MG63 (cell line): ENCODE data around the gene SLC41A3. TPM values are rescaled to one million over a fixed set of nuclear protein-coding genes. Genes with fewer than 3 reads are reported as not detected.
"Not testable (repeated sequence)": the region's sequence is repeated elsewhere in the genome, so short reads cannot be mapped to it uniquely, and the experiment has no call there.

ENCODE experiments used
- DNase-seq: peaks from one replicate; pipeline ENCODE4 v3.0.0-alpha.2; 2020
- H3K27me3 ChIP-seq: fragments of 250-450 bp; sonication (Bioruptor Pico); 2 replicates; pipeline ENCODE4 v1.5.1; 2020; ENCODE audit warnings: mild to moderate bottlenecking, moderate library complexity
- H3K36me3 ChIP-seq: fragments of 250-450 bp; sonication (Bioruptor Pico); 2 replicates; pipeline ENCODE4 v1.5.1; 2020; ENCODE audit warnings: mild to moderate bottlenecking, moderate library complexity
- H3K4me3 ChIP-seq: fragments of 250-450 bp; sonication (Bioruptor Pico); 2 replicates; pipeline ENCODE4 v1.5.1; 2020; ENCODE audit warnings: mild to moderate bottlenecking, moderate library complexity
- H3K9me3 ChIP-seq: fragments of 250-450 bp; sonication (Bioruptor Pico); 2 replicates; pipeline ENCODE4 v1.5.1; 2020; ENCODE audit warnings: mild to moderate bottlenecking, moderate library complexity
- total RNA-seq: library from RNA; depleted of rRNA; stranded (reverse); fragments of >200 nt; shearing (Covaris generic); gene quantifications from 2 replicates; pipeline ENCODE4 v1.2.3, GENCODE V29; 2014; ENCODE audit warnings: low replicate concordance

The SLC41A3 gene
- total RNA-seq, 1 experiment from 2014 or later = 55.6 TPM

DNA sequence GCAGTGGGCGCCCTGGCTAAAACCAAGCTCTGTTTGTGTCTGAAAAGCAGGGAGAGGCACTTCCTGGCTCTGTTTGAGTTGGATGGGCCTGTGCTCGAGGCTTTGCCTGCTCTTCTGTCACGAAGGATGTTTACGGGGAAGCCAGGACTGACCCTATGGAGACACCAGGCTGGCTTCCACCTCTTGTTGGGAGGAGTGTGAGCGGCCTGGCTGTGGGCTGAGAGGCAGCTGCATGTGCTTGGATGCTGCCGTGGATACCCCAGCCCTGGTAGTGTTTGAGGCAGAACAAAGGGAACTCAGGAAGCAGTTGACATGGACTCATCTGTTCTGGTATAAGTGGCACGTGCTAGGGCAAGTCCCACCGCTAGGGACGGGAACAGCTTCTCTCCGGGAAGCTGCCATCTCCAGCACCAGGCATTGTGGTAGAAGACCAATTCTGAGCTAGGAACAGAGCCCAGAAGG, 17.6 kb upstream of the SLC41A3 start:
- DNase-seq = peak; percentile 17
- Histone ChIP-seq H3K9me3 (peaks cover 7% of the 10 kb centered on the region), H3K4me3 (no peak overlapping the region), H3K27me3 (no peaks in the 10 kb centered on the region), H3K36me3 (no peaks in the 10 kb centered on the region)

DNA sequence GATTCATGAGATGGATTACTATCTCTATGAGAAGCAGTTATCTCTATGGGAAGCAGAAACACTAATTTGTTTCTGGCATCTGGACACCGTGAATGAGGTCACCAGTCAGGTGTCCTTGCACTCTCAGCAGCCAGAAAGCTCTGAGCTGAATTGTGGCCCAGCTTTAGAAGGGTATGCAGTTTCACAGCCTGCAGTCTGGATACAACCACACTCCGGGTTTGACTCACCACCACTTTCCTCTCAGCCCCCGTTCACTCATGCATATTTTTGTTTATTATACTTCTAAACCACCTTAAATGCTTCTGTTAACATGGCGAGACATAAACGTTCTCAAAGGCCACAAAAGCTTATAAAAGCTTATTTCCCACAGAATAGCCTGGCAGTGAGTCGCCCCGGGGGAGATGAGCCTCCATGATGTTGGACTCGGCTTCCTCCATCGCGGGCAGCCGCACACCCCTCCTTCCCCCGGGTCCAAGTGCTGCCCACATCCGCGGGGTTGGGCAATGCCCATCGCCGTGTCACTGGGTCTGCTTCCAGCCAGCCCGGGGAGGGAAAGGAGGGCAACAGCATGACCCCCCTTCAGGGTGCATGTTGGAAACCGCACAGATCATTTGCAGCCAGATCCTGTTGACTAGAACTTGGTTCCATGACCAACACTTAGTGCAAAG, 16.8 kb upstream of the SLC41A3 start:
- Histone ChIP-seq H3K9me3 (peaks cover 7% of the 10 kb centered on the region), H3K27me3 (no peaks in the 10 kb centered on the region), H3K4me3 (no peak overlapping the region), H3K36me3 (no peaks in the 10 kb centered on the region)
- peak; percentile 86 for DNase-seq

DNA sequence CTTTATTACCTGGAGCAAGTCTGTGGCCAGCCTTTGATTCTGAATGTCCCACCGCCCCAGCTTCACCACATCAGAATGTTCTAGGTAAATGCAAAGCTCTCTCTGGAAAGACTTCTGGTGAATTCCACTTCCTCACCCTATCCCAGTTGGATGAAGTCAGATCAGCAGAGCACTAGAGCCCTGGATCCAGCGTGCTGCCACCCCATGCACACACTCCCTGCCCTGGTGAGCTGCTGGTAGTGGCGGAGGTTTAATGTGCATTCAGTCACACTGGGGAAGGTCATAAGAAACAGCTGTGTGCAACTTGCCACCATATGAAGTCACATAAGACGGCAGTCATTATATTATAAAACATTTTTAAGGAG, 16.3 kb upstream of the SLC41A3 start:
- Histone ChIP-seq H3K36me3 (no peaks in the 10 kb centered on the region), H3K27me3 (no peaks in the 10 kb centered on the region), H3K9me3 (peaks cover 7% of the 10 kb centered on the region), H3K4me3 (no peak overlapping the region)
- DNase-seq = no peak

DNA sequence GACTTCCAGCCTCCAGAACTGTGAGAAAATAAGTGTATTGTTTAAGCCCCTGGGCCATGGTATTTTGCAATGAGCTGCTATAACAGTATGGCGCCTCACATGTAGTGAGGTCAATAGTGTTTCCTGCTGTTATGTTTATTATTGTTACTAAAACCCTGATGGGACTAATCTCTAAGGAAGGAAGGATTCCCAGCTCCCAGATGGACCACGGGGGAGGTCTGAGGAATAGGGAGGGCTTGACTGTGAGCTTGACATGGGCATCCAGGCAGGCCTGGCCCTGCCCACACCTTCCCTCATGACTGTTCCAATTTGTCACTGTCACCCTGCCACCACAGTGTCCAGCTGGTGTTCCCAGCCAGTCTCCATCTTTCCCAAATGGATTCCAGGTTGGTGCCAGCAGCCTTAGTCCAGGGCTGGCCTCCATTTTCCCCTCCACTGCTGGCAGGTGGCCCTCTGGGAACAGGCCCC, 14.5 kb upstream of the SLC41A3 start:
- Histone ChIP-seq H3K36me3 (no peaks in the 10 kb centered on the region), H3K9me3 (peaks cover 9% of the 10 kb centered on the region), H3K27me3 (no peaks in the 10 kb centered on the region), H3K4me3 (no peak overlapping the region)
- DNase-seq = peak; percentile 51

DNA sequence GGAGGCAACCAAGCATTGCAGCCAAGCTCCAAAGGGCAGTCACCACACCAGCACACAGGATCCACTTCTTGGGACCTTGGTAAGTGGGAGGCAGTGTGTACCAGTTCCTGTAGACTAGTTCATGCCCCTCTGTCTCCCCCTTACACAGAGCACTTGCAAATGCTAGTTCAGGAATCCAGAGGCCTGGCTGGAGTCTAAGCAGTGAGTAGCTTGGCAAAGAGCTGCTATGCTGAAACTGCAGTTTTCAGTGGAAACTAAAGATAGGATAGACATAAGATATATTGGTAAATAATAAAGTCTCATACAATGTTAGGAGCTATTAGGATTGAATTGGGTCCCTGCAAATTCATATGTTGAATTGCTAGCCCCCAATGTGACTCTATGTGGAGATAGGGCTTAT, 13.9 kb upstream of the SLC41A3 start:
- Histone ChIP-seq H3K4me3 (no peak overlapping the region), H3K36me3 (no peaks in the 10 kb centered on the region), H3K9me3 (peaks cover 9% of the 10 kb centered on the region), H3K27me3 (no peaks in the 10 kb centered on the region)
- DNase-seq = no peak

DNA sequence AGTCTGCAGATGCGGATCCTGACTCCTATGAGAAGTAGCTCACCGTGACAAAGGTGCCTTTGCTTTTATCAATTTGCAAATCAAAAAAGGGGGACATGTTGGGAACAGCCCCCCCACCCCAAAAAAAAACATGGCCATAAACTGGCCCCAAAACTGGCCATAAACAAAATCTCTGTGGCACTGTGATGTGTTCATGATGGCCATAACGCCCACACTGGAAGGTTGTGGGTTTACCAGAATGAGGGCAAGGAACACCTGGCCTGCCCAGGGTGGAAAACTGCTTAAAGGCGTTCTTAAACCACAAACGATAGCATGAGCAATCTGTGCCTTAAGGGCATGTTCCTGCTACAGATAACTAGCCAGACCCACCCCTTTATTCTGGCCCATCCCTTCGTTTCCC, 12.3 kb upstream of the SLC41A3 start:
- not testable (repeated sequence) for H3K36me3 ChIP-seq, H3K27me3 ChIP-seq, DNase-seq, H3K4me3 ChIP-seq
- peaks cover 11% of the 10 kb centered on the region for H3K9me3 ChIP-seq

DNA sequence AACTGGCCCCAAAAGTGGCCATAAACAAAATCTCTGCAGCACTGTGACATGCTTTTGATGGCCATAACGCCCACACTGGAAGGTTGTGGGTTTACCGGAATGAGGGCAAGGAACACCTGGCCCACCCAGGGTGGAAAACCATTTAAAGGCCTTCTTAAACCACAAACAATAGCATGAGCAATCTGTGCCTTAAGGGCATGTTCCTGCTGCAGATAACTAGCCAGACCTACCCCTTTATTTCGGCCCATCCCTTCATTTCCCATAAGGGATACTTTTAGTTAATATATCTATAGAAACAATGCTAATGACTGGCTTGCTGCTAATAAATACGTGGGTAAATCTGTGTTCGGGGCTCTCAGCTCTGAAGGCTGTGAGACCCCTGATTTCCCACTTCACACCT, 8.2 kb upstream of the SLC41A3 start:
- H3K4me3 ChIP-seq, H3K27me3 ChIP-seq, H3K36me3 ChIP-seq, DNase-seq: not testable (repeated sequence)
- peaks cover 12% of the 10 kb centered on the region for H3K9me3 ChIP-seq

DNA sequence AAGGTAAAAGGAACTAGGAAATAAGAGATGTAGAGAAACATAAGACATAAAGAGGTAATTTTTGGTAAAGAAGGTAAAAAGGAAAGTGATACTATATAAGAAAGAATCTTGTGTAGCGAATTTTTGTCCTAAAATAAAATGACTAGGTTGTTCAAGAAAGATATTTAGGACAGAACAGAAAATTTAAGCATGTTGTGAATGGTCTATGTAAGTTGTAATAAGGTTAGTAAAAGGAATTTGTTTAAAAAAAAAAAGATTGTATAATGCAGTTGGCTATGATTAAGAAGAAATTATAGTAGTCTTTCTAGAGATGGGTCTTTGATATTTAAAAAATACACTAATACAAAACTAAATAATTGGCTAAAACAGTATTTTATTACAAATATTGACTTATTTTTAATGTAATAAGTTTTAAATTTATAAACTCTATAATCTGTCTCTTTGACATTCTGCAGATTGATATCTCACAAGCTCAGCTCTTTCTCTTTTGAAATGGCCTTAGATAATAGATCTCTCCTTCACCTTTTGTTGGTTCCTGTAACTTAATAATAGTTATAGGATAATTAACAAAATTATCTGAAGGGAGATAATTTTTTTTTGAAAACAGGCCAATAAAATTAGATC, 3.7 kb upstream of the SLC41A3 start:
- Histone ChIP-seq H3K36me3 (no peaks in the 10 kb centered on the region), H3K9me3 (peaks cover 7% of the 10 kb centered on the region)
- no peak for DNase-seq

DNA sequence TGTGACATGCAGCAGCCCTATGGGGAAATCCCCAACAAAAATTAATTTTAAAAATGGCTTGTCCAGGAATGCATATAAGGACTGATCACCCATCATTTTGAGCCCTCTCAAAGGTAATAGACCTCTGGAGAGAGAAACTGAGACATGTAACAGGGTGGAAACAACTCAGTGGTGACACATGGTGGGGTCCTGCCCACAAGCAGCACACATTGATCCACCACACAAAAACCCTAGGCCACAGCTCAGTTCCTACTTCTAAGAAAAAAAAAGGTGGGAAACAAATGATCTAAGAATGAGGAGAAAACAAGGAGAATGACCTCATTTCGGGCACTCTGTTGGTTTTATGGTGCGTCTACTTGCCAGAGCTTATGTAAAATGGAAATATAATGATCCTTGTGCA, 1.9 kb upstream of the SLC41A3 start:
- no peaks in the 10 kb centered on the region for H3K27me3 ChIP-seq
- H3K4me3 ChIP-seq = no peak overlapping the region
- peaks cover 5% of the 10 kb centered on the region for H3K9me3 ChIP-seq
- no peak for DNase-seq
- H3K36me3 ChIP-seq = no peaks in the 10 kb centered on the region

More for the DNA sequence above, 3.7 kb upstream of the SLC41A3 start:
- Histone ChIP-seq H3K4me3 (no peak overlapping the region), H3K27me3 (no peaks in the 10 kb centered on the region)

DNA sequence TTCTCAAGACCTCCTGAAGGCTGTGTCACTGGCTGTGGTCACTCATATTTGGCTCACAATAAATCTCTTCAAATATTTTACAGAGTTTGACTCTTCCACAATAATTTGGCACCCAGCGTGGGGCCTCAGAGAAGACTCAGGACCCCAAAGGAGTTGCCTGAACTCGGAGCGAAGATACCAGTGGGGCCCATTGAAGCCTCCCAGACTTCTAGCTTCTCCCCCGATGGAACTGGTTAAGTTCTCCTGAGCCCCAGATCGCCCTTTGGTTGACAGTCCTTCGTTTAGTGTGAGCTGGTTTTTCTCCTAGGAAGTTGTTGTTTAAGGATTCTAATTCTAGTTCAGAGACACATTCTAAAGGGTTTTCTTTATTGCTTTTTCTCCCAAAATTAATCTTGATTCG, 1.4 kb upstream of the SLC41A3 start:
- Histone ChIP-seq H3K27me3 (no peaks in the 10 kb centered on the region), H3K36me3 (no peaks in the 10 kb centered on the region), H3K4me3 (no peak overlapping the region), H3K9me3 (peaks cover 5% of the 10 kb centered on the region)
- DNase-seq = no peak

DNA sequence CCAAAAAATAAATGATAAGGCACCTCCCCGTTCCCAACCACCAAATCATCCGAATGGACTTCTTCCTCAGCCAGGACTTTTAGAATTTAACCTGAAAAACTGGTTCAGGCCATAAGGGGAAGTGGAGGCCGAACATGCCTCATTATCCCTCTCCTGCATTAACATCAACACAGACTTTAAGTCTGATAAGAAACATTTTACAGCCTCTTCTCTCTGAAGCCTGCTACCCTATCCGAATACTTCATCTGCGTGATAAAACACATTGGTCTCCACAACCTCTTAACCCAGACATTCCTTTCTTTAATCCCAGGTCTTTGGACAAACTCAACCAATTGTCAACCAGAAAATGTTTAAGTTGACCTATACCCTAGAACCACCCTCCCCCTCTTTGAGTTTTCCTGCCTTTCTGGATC, 850 bp upstream of the SLC41A3 start:
- no peak for DNase-seq
- Histone ChIP-seq H3K36me3 (no peaks in the 10 kb centered on the region), H3K27me3 (no peaks in the 10 kb centered on the region), H3K9me3 (peaks cover 5% of the 10 kb centered on the region), H3K4me3 (peak overlapping the region; percentile 65)

DNA sequence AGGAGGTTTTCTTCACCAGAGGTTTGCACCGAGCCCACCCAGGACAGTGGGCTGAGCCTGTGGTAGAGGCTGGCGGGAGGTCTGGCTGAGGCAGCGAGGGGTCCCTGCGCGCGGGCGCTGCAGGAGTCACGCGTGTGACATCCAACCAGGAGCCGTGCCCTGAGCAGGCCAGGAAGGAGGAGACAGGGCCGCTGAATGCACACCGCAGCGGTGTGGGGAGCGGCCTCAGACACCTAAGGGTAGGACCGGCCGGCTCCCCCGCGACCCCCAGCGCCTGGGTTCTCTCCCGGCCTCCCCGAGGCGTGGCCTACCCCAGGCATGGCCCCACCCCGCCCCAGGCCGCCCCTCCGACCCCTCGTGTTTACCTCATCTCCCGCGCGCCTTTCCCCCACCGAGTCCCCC, 412 bp downstream of the SLC41A3 start:
- peak; percentile 63 for DNase-seq
- Histone ChIP-seq H3K9me3 (peaks cover 5% of the 10 kb centered on the region), H3K4me3 (peak overlapping the region; percentile 65), H3K27me3 (no peaks in the 10 kb centered on the region), H3K36me3 (no peaks in the 10 kb centered on the region)

DNA sequence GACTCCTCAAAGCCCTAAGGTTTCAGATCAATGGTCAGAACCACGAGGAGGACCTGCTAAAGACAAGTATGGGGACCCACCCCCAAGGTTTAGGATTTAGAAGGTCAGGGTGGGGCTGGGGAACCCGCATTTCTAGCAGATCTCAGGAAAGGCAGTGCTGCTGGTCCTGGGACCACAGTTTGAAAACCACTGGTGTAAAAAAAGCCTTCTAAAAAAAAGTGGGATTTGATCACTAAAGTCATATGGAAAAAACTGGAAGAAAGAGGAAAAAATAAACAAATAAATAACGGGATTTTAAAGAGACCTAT, 832 bp downstream of the SLC41A3 start:
- DNase-seq = no peak
- no peaks in the 10 kb centered on the region for H3K27me3 ChIP-seq
- peaks cover 2% of the 10 kb centered on the region; the same call in 1 of the 2 replicates for H3K9me3 ChIP-seq
- peak overlapping the region; percentile 65 for H3K4me3 ChIP-seq
- H3K36me3 ChIP-seq = no peaks in the 10 kb centered on the region

DNA sequence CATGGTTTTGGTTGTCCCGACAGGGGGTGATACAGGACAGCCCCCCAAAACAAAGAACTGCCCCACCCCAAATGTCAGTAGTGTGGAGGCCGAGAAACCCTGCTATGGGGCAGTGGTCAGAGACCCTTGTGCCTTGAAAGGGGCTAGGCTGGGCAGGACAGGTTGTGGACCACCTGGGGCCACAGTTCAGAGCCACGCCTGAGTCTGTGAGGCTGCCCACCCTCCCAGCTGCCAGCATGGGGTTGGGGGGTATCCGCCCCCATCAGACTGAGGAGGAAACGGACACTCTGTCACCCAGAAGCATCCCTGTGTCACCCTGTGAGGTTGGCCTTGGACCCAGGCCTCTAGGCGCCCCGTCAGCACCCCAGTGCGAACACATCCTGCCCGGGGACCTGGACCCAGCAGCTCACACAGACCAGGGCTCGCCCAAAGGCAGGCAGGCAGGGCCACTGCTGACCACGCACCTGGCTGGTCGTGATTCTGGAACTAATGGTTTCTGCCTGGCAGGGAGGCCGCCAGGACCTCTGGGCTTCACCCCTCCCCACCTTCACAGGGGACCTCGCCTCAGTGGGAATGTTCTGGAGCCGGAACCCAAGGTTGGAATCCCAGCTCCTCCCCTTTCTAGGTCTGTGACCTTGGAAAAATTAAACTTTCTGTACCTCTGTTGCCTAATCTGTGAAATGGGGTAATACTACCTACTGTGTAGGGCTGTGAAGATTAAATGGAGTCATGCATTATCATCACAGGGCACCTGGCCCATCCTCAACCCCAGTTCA, 1.4 kb downstream of the SLC41A3 start:
- H3K4me3 ChIP-seq = peak overlapping the region; percentile 65
- H3K9me3 ChIP-seq = no peaks in the 10 kb centered on the region; the same call in 1 of the 2 replicates
- H3K27me3 ChIP-seq = no peaks in the 10 kb centered on the region
- no peaks in the 10 kb centered on the region for H3K36me3 ChIP-seq
- DNase-seq = no peak

DNA sequence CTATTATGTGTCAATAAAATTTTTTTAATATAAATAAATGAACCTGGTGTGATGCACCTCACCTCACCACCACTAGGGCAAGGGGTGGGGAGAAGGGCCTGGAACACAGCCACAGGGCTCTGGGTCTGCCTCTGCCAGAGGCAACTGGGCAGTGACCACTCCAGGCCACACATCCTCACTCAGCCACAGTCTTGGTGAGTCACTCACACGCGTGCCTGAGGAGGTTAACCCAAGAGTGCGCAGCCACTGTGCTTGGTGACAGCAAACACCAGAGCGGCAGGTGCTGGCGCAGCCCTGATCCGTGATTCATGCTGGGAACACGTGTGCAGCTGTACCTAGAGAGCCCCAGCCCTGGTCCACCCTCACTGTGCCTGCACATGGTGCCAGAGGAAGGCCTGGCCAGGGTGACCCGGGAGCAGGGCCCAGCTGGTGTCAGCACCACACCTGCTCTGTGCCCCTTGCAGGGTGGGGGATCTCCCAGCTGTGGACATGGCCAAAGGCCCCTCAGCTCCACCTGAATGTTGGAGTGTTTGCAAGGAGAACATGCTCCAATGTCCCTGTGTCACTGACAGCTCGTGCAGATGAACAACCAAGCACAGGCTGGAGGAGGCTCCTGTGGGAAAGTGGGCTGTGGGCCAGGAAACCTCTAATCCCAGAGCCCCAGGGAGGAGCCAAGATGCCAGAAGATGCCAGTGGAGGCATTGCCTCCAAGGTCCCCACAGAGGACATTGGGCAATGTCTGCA, 2.1 kb downstream of the SLC41A3 start:
- DNase-seq = peak; percentile 68
- H3K9me3 ChIP-seq = no peaks in the 10 kb centered on the region; the same call in 1 of the 2 replicates
- no peaks in the 10 kb centered on the region for H3K27me3 ChIP-seq
- H3K4me3 ChIP-seq = no peak overlapping the region
- H3K36me3 ChIP-seq = no peaks in the 10 kb centered on the region

DNA sequence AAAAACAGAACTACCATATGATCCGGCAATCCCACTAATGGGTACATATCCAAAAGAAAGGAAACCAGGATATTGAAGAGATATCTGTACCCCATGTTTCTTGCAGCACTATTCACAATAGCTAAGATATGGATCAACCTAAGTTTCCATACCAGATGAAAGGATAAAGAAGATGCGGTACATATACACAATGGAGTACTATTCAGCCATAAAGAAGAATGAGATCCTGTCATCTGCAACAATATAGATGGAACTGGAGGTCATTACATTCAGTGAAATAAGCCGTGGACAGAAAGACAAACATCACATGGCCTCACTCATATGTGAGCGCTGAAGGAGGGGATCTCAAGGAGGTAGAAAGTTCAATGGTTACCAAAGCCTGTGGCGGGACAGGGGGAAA, 3.0 kb downstream of the SLC41A3 start:
- no peak for DNase-seq
- Histone ChIP-seq H3K27me3 (no peaks in the 10 kb centered on the region), H3K4me3 (no peak overlapping the region), H3K36me3 (no peaks in the 10 kb centered on the region), H3K9me3 (no peaks in the 10 kb centered on the region; the same call in 1 of the 2 replicates)

DNA sequence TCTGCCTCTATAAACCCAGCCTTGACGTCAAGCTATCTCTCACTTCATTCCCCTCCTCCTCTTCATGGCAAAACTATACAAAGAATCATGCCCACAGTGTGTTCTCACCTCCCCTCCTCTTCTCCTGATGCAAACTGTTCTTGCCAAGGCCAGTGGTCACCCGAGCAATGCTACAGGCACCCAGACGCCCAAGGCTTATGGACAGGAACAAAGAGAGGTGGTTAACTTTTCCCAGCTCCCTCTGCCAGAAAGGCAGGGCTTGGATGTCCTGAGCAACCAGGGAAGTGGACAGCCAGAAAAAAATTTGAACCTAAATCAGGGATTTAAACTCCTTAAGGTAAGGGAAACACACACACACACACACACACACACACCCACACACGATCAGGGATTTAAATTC, 5.1 kb downstream of the SLC41A3 start:
- Histone ChIP-seq H3K9me3 (no peaks in the 10 kb centered on the region; the same call in 1 of the 2 replicates), H3K27me3 (no peaks in the 10 kb centered on the region), H3K36me3 (no peaks in the 10 kb centered on the region), H3K4me3 (no peak overlapping the region)
- no peak for DNase-seq
